KMS-11 (cell line): ENCODE measurements around the gene HBZ.

Source experiments
- H2AFZ ChIP-seq: fragments of 200-600 bp; sonication (generic); 2 replicates; pipeline ENCODE4 v1.6.1; 2016; ENCODE audit warnings: antibody characterized with exemption, mixed run types, low read depth
- H3K27ac ChIP-seq: fragments of 200-600 bp; sonication (generic); 2 replicates; pipeline ENCODE4 v1.6.1; 2016; ENCODE audit warnings: mild to moderate bottlenecking, mixed run types
- H3K27me3 ChIP-seq: fragments of 200-600 bp; sonication (generic); 2 replicates; pipeline ENCODE4 v1.6.1; 2017; ENCODE audit warnings: mild to moderate bottlenecking, low read depth, mixed run types, moderate library complexity; ENCODE audit not compliant: insufficient read depth
- H3K36me3 ChIP-seq: fragments of 200-600 bp; sonication (generic); 2 replicates; pipeline ENCODE4 v1.6.1; 2017; ENCODE audit warnings: mild to moderate bottlenecking, mixed run types; ENCODE audit not compliant: insufficient read depth
- H3K4me1 ChIP-seq: fragments of 200-600 bp; sonication (generic); 2 replicates; pipeline ENCODE4 v1.6.1; 2016; ENCODE audit warnings: mild to moderate bottlenecking, low read depth, mixed run types; ENCODE audit not compliant: poor library complexity, severe bottlenecking
- H3K4me2 ChIP-seq: fragments of 200-600 bp; sonication (generic); 2 replicates; pipeline ENCODE4 v1.7.0; 2016; ENCODE audit warnings: mild to moderate bottlenecking, mixed run types
- H3K4me3 ChIP-seq: fragments of 200-600 bp; sonication (generic); IDR thresholded peaks from 2 replicates; pipeline ENCODE4 v1.6.1; 2017; ENCODE audit warnings: low read depth, low read length, mixed read lengths; ENCODE audit not compliant: insufficient read depth
- H3K79me2 ChIP-seq: fragments of 200-600 bp; sonication (generic); 2 replicates; pipeline ENCODE4 v1.6.1; 2016; ENCODE audit warnings: low read depth, mixed run types; ENCODE audit not compliant: insufficient read depth
- H3K9ac ChIP-seq: fragments of 200-600 bp; sonication (generic); 2 replicates; pipeline ENCODE4 v1.6.1; 2016; ENCODE audit warnings: mild to moderate bottlenecking, mixed run types
- H4K20me1 ChIP-seq: fragments of 200-600 bp; sonication (generic); 2 replicates; pipeline ENCODE4 v1.6.1; 2016; ENCODE audit warnings: mild to moderate bottlenecking, mixed run types; ENCODE audit not compliant: insufficient read depth
- CTCF ChIP-seq: fragments of 200-600 bp; sonication (generic); conservative IDR thresholded peaks from 2 replicates; pipeline ENCODE4 v1.6.1; 2017; ENCODE audit warnings: low read depth, mild to moderate bottlenecking, antibody characterized with exemption, low read length, moderate library complexity, mixed read lengths

The HBZ gene

GRCh38 chr16:106623-107324 lies 45.7 kb upstream of the HBZ start:
- no peak overlapping the region for H3K9ac ChIP-seq
- H3K4me1 ChIP-seq, result peaks cover 19% of the 10 kb centered on the region
- no peaks in the 10 kb centered on the region for H3K79me2 ChIP-seq
- H2AFZ ChIP-seq, result no peak overlapping the region
- no peak overlapping the region for H3K4me2 ChIP-seq
- no peaks in the 10 kb centered on the region for H3K36me3 ChIP-seq
- H4K20me1 ChIP-seq, result no peaks in the 10 kb centered on the region
- no peak overlapping the region for H3K27ac ChIP-seq
- H3K4me3 ChIP-seq, result no peak overlapping the region
- H3K27me3 ChIP-seq, result no peaks in the 10 kb centered on the region
- TF ChIP-seq CTCF, result peak; percentile 87

- no peak overlapping the region for H2AFZ ChIP-seq
Observed at GRCh38 chr16:112153-112840, 40.1 kb upstream of the HBZ start.

GRCh38 chr16:114327-114726 lies 38.1 kb upstream of the HBZ start:
- H3K4me1 ChIP-seq, result peaks cover 23% of the 10 kb centered on the region
- no peaks in the 10 kb centered on the region for H4K20me1 ChIP-seq
- no peak overlapping the region for H3K4me3 ChIP-seq
- no peaks in the 10 kb centered on the region for H3K36me3 ChIP-seq
- no peaks in the 10 kb centered on the region for H3K27me3 ChIP-seq
- no peaks in the 10 kb centered on the region for H3K79me2 ChIP-seq
- H3K9ac ChIP-seq, result no peak overlapping the region
- H2AFZ ChIP-seq, result no peak overlapping the region
- H3K4me2 ChIP-seq, result no peak overlapping the region
- no peak overlapping the region for H3K27ac ChIP-seq
- no peak for TF ChIP-seq CTCF

More at GRCh38 chr16:112153-112840, 40.1 kb upstream of the HBZ start:
- Histone ChIP-seq H3K27ac (no peak overlapping the region), H3K79me2 (no peaks in the 10 kb centered on the region), H3K4me2 (no peak overlapping the region), H3K4me1 (peaks cover 20% of the 10 kb centered on the region), H3K36me3 (no peaks in the 10 kb centered on the region), H4K20me1 (no peaks in the 10 kb centered on the region), H3K27me3 (no peaks in the 10 kb centered on the region), H3K9ac (no peak overlapping the region), H3K4me3 (no peak overlapping the region)
- TF ChIP-seq CTCF, result no peak

- Histone ChIP-seq H3K9ac (no peak overlapping the region), H3K79me2 (no peaks in the 10 kb centered on the region), H3K27ac (no peak overlapping the region), H4K20me1 (peaks cover 3% of the 10 kb centered on the region; the same call in 1 of the 2 replicates), H3K27me3 (no peaks in the 10 kb centered on the region), H3K4me1 (peaks cover 23% of the 10 kb centered on the region), H2AFZ (no peak overlapping the region), H3K4me2 (no peak overlapping the region), H3K4me3 (no peak overlapping the region), H3K36me3 (no peaks in the 10 kb centered on the region)
- TF ChIP-seq CTCF, result no peak
Observed at GRCh38 chr16:116015-116414, 36.4 kb upstream of the HBZ start.
